Stimulated activated CD8-positive, alpha-beta memory T cell treated with anti-CD3 and anti-CD28 coated beads, Interleukin-12 subunit alpha, Interleukin-12 subunit beta, amount 100 ng/mL, for 4 hours (primary cell): ENCODE results near the gene RPS10.

Experiments used
- DNase-seq: peaks from one replicate; pipeline ENCODE4 v3.0.0-alpha.2; 2020; ENCODE audit warnings: low read depth

RPS10 gene

GRCh38 chr6:34370361-34370760 is 55.5 kb downstream of the RPS10 start:
- no peak for DNase-seq

- no peak for DNase-seq
These were observed 56.5 kb downstream of the RPS10 start for GRCh38 chr6:34369385-34369784.
